Renal cortex interstitium (tissue), 15 donors: ENCODE data around the gene TENT4B. TPM values are rescaled to one million over a fixed set of nuclear protein-coding genes. Genes with fewer than 3 reads are reported as not detected.
A peak's percentile ranks its signal among the peaks of the same experiment; 100 is the strongest.
"Not testable (repeated sequence)": the region's sequence is repeated elsewhere in the genome, so short reads cannot be mapped to it uniquely, and the experiment has no call there.

Source experiments
- DNase-seq, 11 donors: peaks; one replicate each; pipeline ENCODE4 v3.0.0-alpha.2; 2013; ENCODE audit warnings: low read depth in 9 of 11, low spot score in 4 of 11; ENCODE audit errors: extremely low read depth in 1 of 11
- long read RNA-seq, 16 experiments: transcript quantifications; one replicate each; lab custom pipeline, GENCODE V29; 2026
- polyA plus RNA-seq, 3 donors: library from polyadenylated mRNA; unstranded; fragments of 120-200 nt; gene quantifications; one replicate each; pipeline ENCODE4 v1.2.1, GENCODE V29; 2013; ENCODE audit not compliant: insufficient read length in 3 of 3

The TENT4B gene
- polyA plus RNA-seq, result 10 to 100 TPM; 14.4 to 17.1 (median 15.9) TPM
- long read RNA-seq, donor 1, result 0 reads
- long read RNA-seq, donor 2, result 0 reads
- long read RNA-seq, donor 3, partial matches to known transcripts, result 7 of 7 reads
- long read RNA-seq, donor 3, other reads (novel, unspliced or antisense), result 0 of 7 reads
- long read RNA-seq, donor 4, result 0 reads
- long read RNA-seq, donor 5, result 0 reads
- long read RNA-seq, donor 6, result 0 reads
- long read RNA-seq, donor 7, result 0 reads
- long read RNA-seq, donor 8, result 0 reads
- long read RNA-seq, donor 9, result 0 reads
- long read RNA-seq, donor 10, result 0 reads
- long read RNA-seq, donor 11, result 0 reads
- long read RNA-seq, donor 12, partial matches to known transcripts, result 18 of 18 reads
- long read RNA-seq, donor 12, other reads (novel, unspliced or antisense), result 0 of 18 reads
- long read RNA-seq, donor 13, result 0 reads
- long read RNA-seq, donor 14, result 0 reads
- long read RNA-seq, donor 15, result 0 reads
- long read RNA-seq, donor 16, full-length matches to known transcripts, result 1 of 1 reads
- long read RNA-seq, donor 16, partial matches to known transcripts, result 0 of 1 reads
- long read RNA-seq, donor 16, other reads (novel, unspliced or antisense), result 0 of 1 reads

- peak; percentile 56 to 84 (median 77) for DNase-seq
These were observed at the start of gene TENT4B for GRCh38 chr16:50152807-50153595. TENT4B (plus strand) TSS chr16:50153306; CDS start chr16:50153622, 316 bp downstream.

- no peak for DNase-seq
These were observed 49.3 kb upstream of the TENT4B start for GRCh38 chr16:50103764-50104163.

- DNase-seq, result no peak
These were observed 38.6 kb upstream of the TENT4B start for GRCh38 chr16:50114357-50115129.

- DNase-seq, result no peak
These were observed 32.4 kb upstream of the TENT4B start for GRCh38 chr16:50120711-50121110.

DNA sequence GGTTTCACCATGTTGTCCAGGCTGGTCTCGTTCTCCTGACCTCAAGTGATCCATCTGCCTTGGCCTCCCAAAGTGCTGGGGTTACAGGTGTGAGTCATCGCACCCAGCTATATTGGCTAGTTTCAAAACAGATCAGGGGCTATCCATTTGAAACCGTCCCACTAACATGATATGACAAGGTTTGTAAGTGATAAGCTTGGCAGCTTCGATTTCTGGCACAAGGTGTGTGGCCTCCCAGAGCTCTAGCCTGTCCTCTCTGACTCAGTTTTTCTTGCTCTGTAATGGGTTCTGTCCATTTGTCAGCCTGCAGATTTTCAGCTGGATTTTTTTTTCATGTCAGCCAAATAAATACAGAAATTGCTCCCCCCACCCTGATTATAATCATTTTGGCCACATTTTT lies 31.8 kb upstream of the TENT4B start:
- no peak for DNase-seq

- DNase-seq, result no peak
These were observed 31.2 kb upstream of the TENT4B start for GRCh38 chr16:50121721-50122445.

DNA sequence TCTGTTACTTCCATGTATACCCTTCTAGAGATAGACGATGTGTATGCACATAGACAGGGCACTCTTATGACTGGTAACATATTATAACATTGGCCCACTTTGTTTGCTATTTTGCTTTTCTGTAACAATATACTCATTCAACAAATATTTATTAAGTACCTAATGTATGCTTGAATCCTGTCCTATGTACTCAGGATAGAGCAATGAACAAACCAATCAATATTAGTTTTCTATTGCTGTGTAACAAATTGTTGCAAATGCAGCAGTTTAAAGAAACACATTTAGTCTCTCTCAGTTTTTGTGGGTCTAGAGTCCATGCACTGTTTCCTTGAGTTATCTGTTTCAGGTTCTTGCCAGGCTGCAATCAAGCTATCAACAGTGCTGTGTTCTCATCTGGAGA lies 29.7 kb upstream of the TENT4B start:
- DNase-seq, result no peak

GRCh38 chr16:50124769-50125168 lies 28.3 kb upstream of the TENT4B start:
- DNase-seq, result no peak

DNA sequence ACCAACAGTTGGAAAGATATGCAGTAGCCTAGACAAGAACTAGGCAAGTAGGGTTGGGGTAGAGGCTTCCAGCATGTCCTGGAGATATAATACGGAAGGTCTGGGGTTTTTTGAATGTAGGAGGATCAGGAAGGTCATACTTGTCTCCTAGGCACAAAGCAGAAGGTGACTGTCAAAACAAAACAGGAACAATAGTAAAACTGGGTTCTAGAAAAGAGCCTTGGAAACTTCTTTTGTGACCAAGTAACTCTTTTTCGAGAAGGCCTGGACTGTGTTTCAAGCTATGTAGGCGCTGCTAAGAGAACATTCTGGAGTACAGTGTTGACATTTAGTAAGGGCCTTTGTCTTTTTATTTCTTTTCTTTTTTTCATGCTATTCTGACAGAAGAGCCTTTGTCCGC lies 26.9 kb upstream of the TENT4B start:
- DNase-seq, result no peak

DNA sequence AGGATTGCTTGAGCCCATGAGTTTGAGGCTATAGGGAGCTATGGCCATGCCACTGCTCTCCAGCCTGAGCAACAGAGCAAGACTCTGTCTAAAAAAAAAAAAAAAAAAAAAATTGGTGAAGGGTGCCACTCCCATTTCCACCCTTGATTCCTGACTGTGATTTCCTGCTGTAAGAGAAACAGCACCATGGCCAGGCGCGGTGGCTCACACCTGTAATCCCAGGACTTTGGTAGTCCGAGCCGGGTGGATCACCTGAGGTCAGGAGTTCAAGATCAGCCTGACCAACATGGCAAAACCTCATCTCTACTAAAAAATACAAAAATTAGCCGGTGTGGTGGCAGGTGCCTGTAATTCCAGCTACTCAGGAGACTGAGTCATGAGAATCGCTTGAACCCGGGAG lies 20.5 kb upstream of the TENT4B start:
- not testable (repeated sequence) for DNase-seq

DNA sequence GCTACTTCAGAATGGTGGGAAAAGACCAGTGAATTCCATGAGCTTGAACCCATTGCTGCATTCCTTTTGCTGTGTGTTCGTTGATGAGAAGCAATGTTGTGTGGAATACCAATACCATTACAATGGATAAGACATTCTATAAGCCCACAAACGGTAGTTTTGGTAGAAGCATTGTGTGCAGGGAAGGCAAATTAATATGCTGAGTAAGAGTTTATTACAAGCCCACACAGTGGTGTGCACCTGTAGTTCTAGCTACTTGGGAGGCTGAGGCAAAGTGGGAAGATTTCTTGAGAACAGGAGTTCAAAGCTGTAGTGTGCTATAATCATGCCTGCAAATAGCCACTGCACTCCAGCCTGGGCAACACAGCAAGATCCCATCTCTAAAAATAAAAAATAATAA lies 19.9 kb upstream of the TENT4B start:
- no peak for DNase-seq

DNA sequence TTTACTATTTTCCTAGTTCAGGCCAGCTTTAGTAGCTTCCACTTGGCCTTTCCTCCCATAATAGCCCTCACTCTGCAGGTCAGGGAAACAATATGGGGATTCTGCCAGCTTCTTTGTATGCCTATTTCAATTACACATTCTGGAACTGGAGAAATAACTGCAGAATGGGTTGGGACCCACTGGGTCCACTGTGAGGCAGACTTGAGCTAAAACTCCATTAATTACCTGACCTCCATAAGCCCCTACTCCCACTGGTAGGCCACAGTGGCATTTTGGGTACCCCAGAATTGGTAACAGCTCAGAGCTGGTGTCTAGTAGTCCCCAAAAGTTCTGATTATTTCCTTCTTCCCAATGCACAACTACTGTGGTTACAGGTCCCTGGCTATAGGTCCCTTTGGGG lies 16.7 kb upstream of the TENT4B start:
- DNase-seq, result no peak

GRCh38 chr16:50137268-50137667 lies 15.8 kb upstream of the TENT4B start:
- no peak for DNase-seq

GRCh38 chr16:50139580-50139979 lies 13.5 kb upstream of the TENT4B start:
- DNase-seq, result no peak

DNA sequence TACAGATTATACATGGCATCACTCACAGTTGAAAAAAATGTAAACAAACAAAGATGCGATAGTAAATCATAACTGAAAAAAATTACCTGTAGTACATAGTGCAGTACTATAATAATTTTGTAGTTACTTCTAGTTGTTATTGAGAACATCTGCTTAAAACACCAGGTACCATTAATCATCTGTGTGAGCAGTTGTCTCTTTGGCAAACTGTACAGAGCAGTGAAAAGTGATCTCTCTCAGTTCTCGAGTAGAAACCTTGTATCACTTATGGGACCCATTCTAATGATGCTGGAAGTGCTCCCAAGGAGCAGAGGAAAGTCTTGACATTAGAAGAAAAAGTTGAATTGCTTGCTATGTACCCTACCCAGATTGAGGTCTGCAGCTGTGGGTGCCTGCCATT lies 8.9 kb upstream of the TENT4B start:
- no peak for DNase-seq

- peak in 6 of 11 donors; percentile 35 to 73 (median 56) for DNase-seq
These were observed 6.3 kb upstream of the TENT4B start for GRCh38 chr16:50146479-50147435.

- no peak for DNase-seq
These were observed 1.8 kb upstream of the TENT4B start for GRCh38 chr16:50151322-50151721.

- no peak for DNase-seq
These were observed 1.4 kb upstream of the TENT4B start for GRCh38 chr16:50151756-50152155.
